ENCODE measurements around the gene SNX9.

DNA sequence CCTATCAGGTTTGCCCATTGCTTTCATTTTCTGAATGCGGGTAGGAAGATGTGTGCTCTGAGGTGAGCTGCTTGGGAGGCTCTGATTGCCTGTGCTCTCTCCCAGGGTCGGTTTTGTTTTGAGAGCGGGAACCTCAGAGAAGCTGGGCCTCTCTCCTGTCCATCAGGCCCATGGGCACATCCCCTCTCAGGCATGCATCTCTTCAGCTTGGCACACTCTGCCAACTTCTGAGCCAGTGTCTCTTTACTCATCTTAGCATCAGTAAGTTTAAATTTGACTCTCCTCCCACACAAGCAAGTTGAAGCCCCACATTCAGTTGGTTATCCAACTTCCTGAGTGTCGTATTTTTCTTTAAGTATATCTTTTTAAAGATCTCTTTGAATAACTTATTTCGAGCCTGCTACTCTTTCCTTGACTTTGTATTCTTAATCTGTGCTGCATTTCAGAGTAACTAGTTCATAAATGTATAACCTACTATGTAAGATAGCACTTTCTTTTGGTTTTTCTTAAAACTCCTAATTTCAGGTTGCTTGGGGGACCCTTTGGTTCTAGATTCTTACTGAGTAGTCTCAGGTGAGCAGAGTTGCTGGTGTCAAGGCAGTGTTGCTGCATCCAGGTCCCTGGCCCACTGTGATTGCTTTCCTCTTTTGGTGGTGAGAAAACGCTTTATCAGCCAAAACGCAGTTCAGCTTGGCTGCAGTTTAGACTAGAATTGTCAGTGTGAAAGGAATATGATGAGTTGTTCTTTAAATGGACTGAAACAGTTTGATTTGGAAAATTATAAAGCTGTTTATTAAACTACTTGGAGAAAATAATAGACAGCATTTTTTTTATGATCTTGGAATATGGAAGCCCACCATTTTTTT, 54.8 kb downstream of the SNX9 start:
- TF ChIP-seq, protein P1, sequence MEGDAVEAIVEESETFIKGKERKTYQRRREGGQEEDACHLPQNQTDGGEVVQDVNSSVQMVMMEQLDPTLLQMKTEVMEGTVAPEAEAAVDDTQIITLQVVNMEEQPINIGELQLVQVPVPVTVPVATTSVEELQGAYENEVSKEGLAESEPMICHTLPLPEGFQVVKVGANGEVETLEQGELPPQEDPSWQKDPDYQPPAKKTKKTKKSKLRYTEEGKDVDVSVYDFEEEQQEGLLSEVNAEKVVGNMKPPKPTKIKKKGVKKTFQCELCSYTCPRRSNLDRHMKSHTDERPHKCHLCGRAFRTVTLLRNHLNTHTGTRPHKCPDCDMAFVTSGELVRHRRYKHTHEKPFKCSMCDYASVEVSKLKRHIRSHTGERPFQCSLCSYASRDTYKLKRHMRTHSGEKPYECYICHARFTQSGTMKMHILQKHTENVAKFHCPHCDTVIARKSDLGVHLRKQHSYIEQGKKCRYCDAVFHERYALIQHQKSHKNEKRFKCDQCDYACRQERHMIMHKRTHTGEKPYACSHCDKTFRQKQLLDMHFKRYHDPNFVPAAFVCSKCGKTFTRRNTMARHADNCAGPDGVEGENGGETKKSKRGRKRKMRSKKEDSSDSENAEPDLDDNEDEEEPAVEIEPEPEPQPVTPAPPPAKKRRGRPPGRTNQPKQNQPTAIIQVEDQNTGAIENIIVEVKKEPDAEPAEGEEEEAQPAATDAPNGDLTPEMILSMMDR (IDR thresholded peaks at IDR 0.05): no peak
- TF ChIP-seq POLR2A (IDR thresholded peaks at IDR 0.05): no peak

Data from body of pancreas (tissue), 4 donors.